CD4-positive, CD25-positive, alpha-beta regulatory T cell (primary cell): Measurements from ENCODE around the gene WWOX. TPM values are rescaled to one million over a fixed set of nuclear protein-coding genes. Genes with fewer than 3 reads are reported as not detected.
A peak's percentile ranks its signal among the peaks of the same experiment; 100 is the strongest.

Source experiments
- ATAC-seq, 2 donors: fragments of 150-1000 bp; cut with Tn5 transposase; one replicate each; pipeline ENCODE4 v1.10.0; 2021; ENCODE audit warnings: low read depth in 2 of 2, moderate number of reproducible peaks in 2 of 2, moderate library complexity in 1 of 2
- DNase-seq, 3 donors: peaks; one replicate each; pipeline versions ENCODE4 v3.0.0 to v3.0.0-alpha.2; 2012 to 2022; ENCODE audit warnings: mixed read lengths in 1 of 3
- H3K27ac ChIP-seq: one replicate; pipeline ENCODE4 v1.7.0; 2013; ENCODE audit warnings: mild to moderate bottlenecking, low read length; ENCODE audit not compliant: insufficient read depth, poor library complexity, severe bottlenecking
- H3K27me3 ChIP-seq: one replicate; pipeline ENCODE4 v1.7.0; 2013; ENCODE audit warnings: low read length; ENCODE audit not compliant: control insufficient read depth, insufficient read depth
- H3K36me3 ChIP-seq: one replicate; pipeline ENCODE4 v1.7.0; 2013; ENCODE audit warnings: mild to moderate bottlenecking, low read length, moderate library complexity; ENCODE audit not compliant: control insufficient read depth, insufficient read depth
- H3K4me1 ChIP-seq: 2 replicates; pipeline ENCODE4 v1.7.0; 2013; ENCODE audit warnings: mild to moderate bottlenecking, low read length; ENCODE audit not compliant: insufficient read depth, control insufficient read depth, poor library complexity, severe bottlenecking
- H3K4me3 ChIP-seq: one replicate; pipeline ENCODE4 v1.7.0; 2013; ENCODE audit warnings: low read depth, mild to moderate bottlenecking, low read length, moderate library complexity
- H3K9me3 ChIP-seq, 2 experiments: 1 replicate in 1 of 2; 2 replicates in 1 of 2; pipeline ENCODE4 v1.7.0; 2013; ENCODE audit warnings: low read length in 2 of 2, mild to moderate bottlenecking in 1 of 2, moderate library complexity in 1 of 2; ENCODE audit not compliant: control insufficient read depth in 2 of 2
- H3K27ac Mint-ChIP-seq, 3 donors: one replicate each; pipeline ENCODE4 v1.8.0; 2020 to 2022; ENCODE audit warnings: mild to moderate bottlenecking in 3 of 3, mixed read lengths in 3 of 3, moderate library complexity in 2 of 3
- H3K27me3 Mint-ChIP-seq: one replicate; pipeline ENCODE4 v1.8.0; 2022; ENCODE audit warnings: mild to moderate bottlenecking, mixed read lengths
- H3K36me3 Mint-ChIP-seq: one replicate; pipeline ENCODE4 v1.8.0; 2020; ENCODE audit warnings: mixed read lengths
- H3K4me1 Mint-ChIP-seq, 4 donors: one replicate each; pipeline ENCODE4 v1.8.0; 2020 to 2022; ENCODE audit warnings: mixed read lengths in 4 of 4, mild to moderate bottlenecking in 1 of 4
- H3K4me3 Mint-ChIP-seq, 4 donors: one replicate each; pipeline ENCODE4 v1.8.0; 2020 to 2022; ENCODE audit warnings: mild to moderate bottlenecking in 4 of 4, mixed read lengths in 4 of 4, moderate library complexity in 3 of 4
- H3K9me3 Mint-ChIP-seq, 7 donors: one replicate each; pipeline ENCODE4 v1.8.0; 2020 to 2022; ENCODE audit warnings: mixed read lengths in 7 of 7, mild to moderate bottlenecking in 3 of 7, moderate library complexity in 2 of 7
- polyA plus RNA-seq, 4 donors: library from polyadenylated mRNA; unstranded; fragments of 300-500 nt; fragmentation: Illumina TruSeq; gene quantifications; one replicate each; pipeline ENCODE4 v1.2.3, GENCODE V29; 2021
- total RNA-seq: library from RNA; stranded (reverse); gene quantifications from one replicate; pipeline ENCODE4 v1.2.3, GENCODE V29; 2022

Gene WWOX
- total and polyA plus RNA-seq, 5 donors from 2014 or later: 10.3 to 18.6 (median 12.8) TPM

DNA sequence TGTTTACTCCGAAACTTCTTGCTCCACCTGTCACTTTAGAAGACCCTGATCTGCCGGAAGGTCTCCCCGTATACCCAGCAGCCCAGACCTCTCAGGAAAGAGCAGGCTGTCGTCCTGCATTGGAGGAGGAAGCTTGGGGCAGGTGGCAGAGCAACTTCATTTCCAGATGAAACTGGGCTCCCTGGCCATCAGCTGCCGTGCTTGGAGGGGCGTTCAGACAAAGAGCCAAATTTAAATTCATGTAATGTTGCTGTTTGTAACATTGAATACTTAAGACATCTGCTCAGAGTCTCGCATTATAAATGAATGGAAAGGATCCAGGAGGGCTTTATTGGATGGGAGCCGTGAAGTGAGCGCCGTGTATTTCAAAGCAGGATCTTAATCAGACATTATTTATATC, 872.6 kb downstream of the WWOX start:
- Histone ChIP-seq H3K27me3 (no peaks in the 10 kb centered on the region), H3K36me3 (no peaks in the 10 kb centered on the region), H3K4me1 (no peaks in the 10 kb centered on the region), H3K27ac (no peak overlapping the region), H3K4me3 (no peak overlapping the region), H3K9me3 (no peaks in the 10 kb centered on the region)
- ATAC-seq: no peak
- no peaks in the 10 kb centered on the region for H3K27me3 Mint-ChIP-seq
- no peak for DNase-seq
- peaks cover 0 to 2% (median 0%) of the 10 kb centered on the region in 4 donors for H3K4me1 Mint-ChIP-seq
- no peaks in the 10 kb centered on the region for H3K9me3 Mint-ChIP-seq
- no peak overlapping the region for H3K27ac Mint-ChIP-seq
- H3K4me3 Mint-ChIP-seq: no peak overlapping the region
- no peaks in the 10 kb centered on the region for H3K36me3 Mint-ChIP-seq

GRCh38 chr16:78972986-78973385, 873.5 kb downstream of the WWOX start:
- no peaks in the 10 kb centered on the region for H3K27me3 Mint-ChIP-seq
- H3K27ac Mint-ChIP-seq: peak overlapping the region in 1 of 3 donors; percentile 22
- no peaks in the 10 kb centered on the region for H3K4me1 ChIP-seq
- no peaks in the 10 kb centered on the region for H3K27me3 ChIP-seq
- H3K36me3 ChIP-seq: no peaks in the 10 kb centered on the region
- H3K9me3 ChIP-seq: no peaks in the 10 kb centered on the region
- peak overlapping the region; percentile 26 for H3K4me3 ChIP-seq
- H3K27ac ChIP-seq: no peak overlapping the region
- H3K4me3 Mint-ChIP-seq: peak overlapping the region in 1 of 4 donors; percentile 27
- peaks cover 0 to 2% (median 0%) of the 10 kb centered on the region in 4 donors for H3K4me1 Mint-ChIP-seq
- DNase-seq: no peak
- no peak for ATAC-seq
- no peaks in the 10 kb centered on the region for H3K9me3 Mint-ChIP-seq
- H3K36me3 Mint-ChIP-seq: no peaks in the 10 kb centered on the region

- H3K27me3 ChIP-seq: no peaks in the 10 kb centered on the region
- H3K9me3 Mint-ChIP-seq: no peaks in the 10 kb centered on the region
- DNase-seq: peak in 1 of 3 donors; percentile 14
- H3K36me3 ChIP-seq: no peaks in the 10 kb centered on the region
- no peaks in the 10 kb centered on the region for H3K27me3 Mint-ChIP-seq
- no peak overlapping the region for H3K4me3 ChIP-seq
- no peak overlapping the region for H3K27ac ChIP-seq
- no peak overlapping the region for H3K27ac Mint-ChIP-seq
- no peaks in the 10 kb centered on the region for H3K36me3 Mint-ChIP-seq
- H3K4me3 Mint-ChIP-seq: no peak overlapping the region
- peaks cover 0 to 2% (median 0%) of the 10 kb centered on the region in 4 donors for H3K4me1 Mint-ChIP-seq
- ATAC-seq: no peak
- no peaks in the 10 kb centered on the region for H3K9me3 ChIP-seq
- H3K4me1 ChIP-seq: no peaks in the 10 kb centered on the region
Measured at GRCh38 chr16:78976212-78976611, 876.8 kb downstream of the WWOX start.

- H3K9me3 Mint-ChIP-seq: peaks cover 0 to 7% (median 0%) of the 10 kb centered on the region in 7 donors
- H3K27ac Mint-ChIP-seq: no peak overlapping the region
- H3K4me1 Mint-ChIP-seq: no peaks in the 10 kb centered on the region
- no peak overlapping the region for H3K4me3 ChIP-seq
- ATAC-seq (no peak), DNase-seq (no peak)
- no peak overlapping the region for H3K27ac ChIP-seq
- H3K27me3 ChIP-seq: no peaks in the 10 kb centered on the region
- no peaks in the 10 kb centered on the region for H3K9me3 ChIP-seq
- no peaks in the 10 kb centered on the region for H3K4me1 ChIP-seq
- H3K36me3 Mint-ChIP-seq: peaks cover 3% of the 10 kb centered on the region
- H3K4me3 Mint-ChIP-seq: no peak overlapping the region
- H3K27me3 Mint-ChIP-seq: no peaks in the 10 kb centered on the region
- no peaks in the 10 kb centered on the region for H3K36me3 ChIP-seq
Measured at GRCh38 chr16:78980825-78981224, 881.4 kb downstream of the WWOX start.

DNA sequence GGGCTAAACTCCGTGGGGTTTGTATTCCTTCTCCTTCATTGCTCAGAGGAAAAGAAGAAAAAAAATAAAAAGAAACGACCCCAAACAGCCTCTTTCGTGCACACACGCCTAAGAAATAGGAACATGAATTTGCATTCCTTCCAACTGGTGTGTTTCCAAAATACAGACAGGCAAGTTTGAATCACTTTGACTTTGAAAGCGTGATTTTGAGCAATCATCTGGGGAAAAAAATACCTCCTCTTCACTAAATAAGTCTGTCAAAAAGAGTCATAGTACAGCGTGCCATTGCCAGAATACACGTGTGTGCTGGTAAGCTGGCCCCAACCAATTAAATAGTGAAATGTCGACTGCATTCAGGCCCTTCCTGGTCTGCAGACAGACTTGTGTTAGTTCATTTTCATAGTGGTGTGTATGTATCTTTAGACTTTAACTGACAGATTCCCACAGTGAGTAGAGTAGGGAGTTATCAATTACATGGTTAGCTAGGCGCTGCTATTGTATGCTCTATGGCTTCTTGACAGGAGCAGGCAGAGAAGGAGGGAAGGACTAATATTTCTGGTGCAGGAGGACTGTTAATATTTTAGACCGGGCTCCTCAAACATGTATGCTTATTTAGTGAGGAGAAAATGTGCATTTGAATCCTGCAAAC, 882.8 kb downstream of the WWOX start:
- H3K9me3 ChIP-seq: no peaks in the 10 kb centered on the region
- H3K27me3 ChIP-seq: no peaks in the 10 kb centered on the region
- H3K4me3 Mint-ChIP-seq: no peak overlapping the region
- DNase-seq: no peak
- no peak for ATAC-seq
- no peak overlapping the region for H3K4me3 ChIP-seq
- H3K36me3 ChIP-seq: no peaks in the 10 kb centered on the region
- H3K27ac ChIP-seq: no peak overlapping the region
- peaks cover 3% of the 10 kb centered on the region for H3K36me3 Mint-ChIP-seq
- H3K4me1 ChIP-seq: no peaks in the 10 kb centered on the region
- H3K27me3 Mint-ChIP-seq: no peaks in the 10 kb centered on the region
- H3K9me3 Mint-ChIP-seq: peaks cover 0 to 7% (median 0%) of the 10 kb centered on the region in 7 donors
- H3K4me1 Mint-ChIP-seq: no peaks in the 10 kb centered on the region
- no peak overlapping the region for H3K27ac Mint-ChIP-seq

GRCh38 chr16:78984324-78984723, 884.9 kb downstream of the WWOX start:
- Histone ChIP-seq H3K9me3 (no peaks in the 10 kb centered on the region), H3K36me3 (no peaks in the 10 kb centered on the region), H3K4me3 (no peak overlapping the region), H3K27ac (no peak overlapping the region), H3K4me1 (no peaks in the 10 kb centered on the region), H3K27me3 (no peaks in the 10 kb centered on the region)
- peaks cover 0 to 7% (median 0%) of the 10 kb centered on the region in 7 donors for H3K9me3 Mint-ChIP-seq
- peaks cover 0 to 2% (median 0%) of the 10 kb centered on the region in 4 donors for H3K4me1 Mint-ChIP-seq
- no peaks in the 10 kb centered on the region for H3K27me3 Mint-ChIP-seq
- H3K36me3 Mint-ChIP-seq: peaks cover 3% of the 10 kb centered on the region
- H3K27ac Mint-ChIP-seq: peak overlapping the region in 1 of 3 donors; percentile 2
- ATAC-seq (no peak), DNase-seq (no peak)
- no peak overlapping the region for H3K4me3 Mint-ChIP-seq

- H3K27me3 ChIP-seq: no peaks in the 10 kb centered on the region
- H3K27me3 Mint-ChIP-seq: no peaks in the 10 kb centered on the region
- peaks cover 0 to 9% (median 1%) of the 10 kb centered on the region in 4 donors for H3K4me1 Mint-ChIP-seq
- no peak overlapping the region for H3K27ac Mint-ChIP-seq
- H3K27ac ChIP-seq: no peak overlapping the region
- H3K9me3 Mint-ChIP-seq: peaks cover 0 to 7% (median 0%) of the 10 kb centered on the region in 7 donors
- H3K4me3 ChIP-seq: no peak overlapping the region
- DNase-seq (no peak), ATAC-seq (no peak)
- no peaks in the 10 kb centered on the region for H3K4me1 ChIP-seq
- no peaks in the 10 kb centered on the region for H3K9me3 ChIP-seq
- H3K4me3 Mint-ChIP-seq: no peak overlapping the region
- H3K36me3 Mint-ChIP-seq: peaks cover 3% of the 10 kb centered on the region
- no peaks in the 10 kb centered on the region for H3K36me3 ChIP-seq
Measured at GRCh38 chr16:78984887-78985464, 885.5 kb downstream of the WWOX start.
